ENCODE data around the gene TNK2.
"Not testable (repeated sequence)": the region's sequence is repeated elsewhere in the genome, so short reads cannot be mapped to it uniquely, and the experiment has no call there.

TNK2 gene

DNA sequence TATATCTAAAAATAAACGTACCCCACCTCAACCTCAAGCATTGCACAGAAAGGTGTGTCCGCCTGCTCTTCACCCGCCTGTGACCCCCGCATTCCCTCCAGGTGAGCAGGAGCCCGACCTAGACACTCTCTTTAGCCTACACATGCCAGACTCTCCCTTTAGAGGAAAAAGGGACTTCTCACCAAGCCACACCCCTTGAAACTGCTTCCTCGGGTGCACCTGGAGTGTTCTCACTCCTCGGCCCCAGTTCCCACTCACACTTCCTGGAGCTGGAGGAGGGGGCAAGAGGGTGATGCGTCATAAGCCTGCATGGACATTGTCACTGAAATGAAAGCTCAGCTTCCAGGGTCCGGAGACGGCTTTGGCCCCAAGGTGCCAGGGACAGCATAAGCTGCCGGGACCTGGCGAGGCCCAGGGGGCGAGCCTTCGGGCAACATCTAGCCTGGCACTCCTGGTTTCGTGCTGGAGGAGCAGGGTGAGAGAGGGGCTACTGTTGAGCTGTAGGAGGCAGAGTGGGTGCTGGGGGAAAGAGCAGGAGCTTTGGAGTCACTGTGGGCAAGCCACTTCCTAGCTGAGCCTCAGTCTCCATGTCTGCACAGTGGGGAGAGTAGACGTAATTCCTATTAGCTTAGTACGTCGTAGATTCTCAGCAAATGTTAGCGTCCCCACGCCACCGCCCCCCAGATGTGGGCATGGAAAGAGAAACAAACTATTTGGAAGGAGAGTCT is 86.8 kb downstream of the TNK2 start:
- DNase-seq (ENCODE audit: low read depth), result no peak

DNA sequence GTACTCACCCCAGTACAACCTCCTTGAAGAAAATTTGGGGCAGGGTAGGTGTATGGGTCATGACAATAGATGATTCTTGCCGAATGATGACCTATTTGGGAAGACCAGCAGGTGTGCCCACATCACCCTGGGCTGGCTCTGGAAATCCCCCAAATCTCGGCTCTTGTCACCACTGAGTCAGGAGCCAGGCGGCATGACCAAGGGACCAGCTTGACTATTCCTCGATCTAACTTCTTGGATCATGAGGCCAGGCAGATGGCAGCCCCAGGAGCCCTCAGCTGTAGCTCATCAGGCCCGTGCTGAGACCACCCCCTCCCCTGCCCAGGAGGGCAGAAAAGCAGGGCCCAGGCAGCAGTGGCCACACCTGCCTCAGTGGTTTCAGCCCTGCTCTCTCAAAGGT is 87.5 kb downstream of the TNK2 start:
- DNase-seq (ENCODE audit: low read depth), result no peak

DNA sequence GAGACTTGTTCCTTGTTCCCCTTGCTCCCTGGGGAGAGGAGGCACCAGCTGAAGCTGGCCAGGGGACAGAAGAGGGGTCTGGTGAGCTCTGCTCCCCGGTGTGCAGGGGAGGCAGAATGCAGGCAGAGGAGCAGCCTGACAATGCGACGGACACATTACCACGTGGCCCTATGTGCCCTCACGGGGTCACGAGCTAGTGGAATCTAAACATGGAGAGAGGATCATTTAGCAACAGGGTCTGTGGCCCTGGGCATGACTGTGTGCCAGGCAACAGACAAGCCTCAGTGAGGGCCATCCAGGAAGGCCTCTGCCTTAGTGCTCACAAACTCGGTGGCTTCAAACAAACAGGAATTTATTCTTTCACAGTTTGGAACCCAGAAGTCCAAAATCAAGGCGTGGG is 88.2 kb downstream of the TNK2 start:
- no peak for DNase-seq (ENCODE audit: low read depth)

GRCh38 chr3:195818301-195818700 is 90.0 kb downstream of the TNK2 start:
- DNase-seq (ENCODE audit: low read depth), result no peak

GRCh38 chr3:195817578-195818135 is 90.7 kb downstream of the TNK2 start:
- no peak for DNase-seq (ENCODE audit: low read depth)

- not testable (repeated sequence) for DNase-seq (ENCODE audit: low read depth)
These were observed 92.0 kb downstream of the TNK2 start for GRCh38 chr3:195816276-195816913.

DNA sequence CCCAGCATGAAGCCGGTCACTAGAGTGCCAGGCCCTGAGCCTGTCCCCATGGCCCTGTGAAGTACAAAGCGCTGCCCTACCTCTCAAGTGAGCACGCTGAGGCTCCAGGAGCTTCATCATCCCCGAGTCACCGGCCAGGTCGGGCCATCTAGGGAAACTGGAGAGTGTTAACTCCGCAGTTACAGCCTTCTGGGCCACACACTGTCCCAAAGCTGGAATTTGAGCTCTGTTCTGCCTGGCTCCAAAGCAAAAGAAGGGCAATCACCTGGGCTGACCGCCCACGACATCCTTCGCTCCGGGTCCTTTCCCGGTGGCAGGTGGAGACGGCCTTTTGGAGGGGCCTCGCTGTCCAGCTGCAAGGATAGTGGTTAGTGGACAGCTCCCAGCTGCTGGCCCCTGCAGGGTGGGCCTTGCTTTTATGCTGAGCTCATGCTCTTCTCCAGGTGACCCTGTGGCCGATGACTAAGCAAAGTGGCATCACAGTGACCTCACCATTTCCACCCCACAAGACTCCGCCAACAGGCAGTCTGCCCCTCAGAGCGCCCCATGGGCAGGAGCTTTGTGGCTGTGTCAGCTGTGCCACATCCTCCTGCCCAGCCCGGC is 93.1 kb downstream of the TNK2 start:
- no peak for DNase-seq (ENCODE audit: low read depth)

DNA sequence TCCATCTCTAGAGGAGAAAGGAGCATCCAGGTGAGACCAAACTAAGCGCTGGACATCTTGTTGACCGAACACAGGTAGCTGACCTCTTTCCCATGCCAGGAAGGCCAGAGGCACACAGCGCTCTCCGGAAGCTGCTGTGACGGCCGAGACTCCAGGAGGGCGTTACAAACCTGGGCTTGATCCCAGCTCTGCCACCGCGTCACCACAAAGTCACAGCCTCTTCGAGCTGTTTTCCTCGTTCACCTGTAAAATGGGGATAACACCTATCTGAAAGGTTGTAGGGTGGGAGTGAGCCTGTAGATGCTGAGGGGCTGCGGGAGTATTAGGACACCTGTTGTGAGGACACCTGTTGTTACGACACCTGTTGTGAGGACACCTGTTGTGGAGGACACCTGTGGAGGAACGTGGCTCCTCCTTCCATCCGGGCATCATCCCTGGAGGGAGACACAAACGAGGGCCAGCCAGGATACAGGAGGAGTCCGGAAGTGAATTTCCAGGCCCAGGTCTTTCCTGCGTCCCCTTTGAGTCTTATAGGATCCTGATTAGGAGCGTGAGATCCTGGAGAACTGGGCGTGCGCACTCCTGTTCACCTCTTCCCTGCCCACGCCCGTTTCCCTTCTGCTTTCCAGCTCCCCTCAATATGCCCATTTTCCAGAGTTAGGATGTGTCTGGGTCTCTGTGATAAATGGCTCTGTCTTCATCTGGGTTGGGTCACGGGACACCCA is 94.3 kb downstream of the TNK2 start:
- DNase-seq (ENCODE audit: low read depth), result no peak

Measured in fibroblast of gingiva (primary cell).